HepG2 (cell line): ENCODE results near the gene UFL1. TPM values are rescaled to one million over a fixed set of nuclear protein-coding genes. Genes with fewer than 3 reads are reported as not detected.

Experiments
- AHDC1 ChIP-seq: sonication (generic); formaldehyde crosslinking; IDR thresholded peaks from 2 replicates; pipeline ENCODE4 v1.5.1; 2020; ENCODE audit warnings: mild to moderate bottlenecking, missing genetic modification reagents, borderline replicate concordance
- BRF2 ChIP-seq: sonication (generic); formaldehyde crosslinking; IDR thresholded peaks from 2 replicates; pipeline ENCODE4 v1.8.1; 2022; ENCODE audit warnings: mild to moderate bottlenecking, missing genetic modification reagents
- GLMP ChIP-seq: sonication (generic); formaldehyde crosslinking; IDR thresholded peaks from 2 replicates; pipeline ENCODE4 v1.9.0; 2021; ENCODE audit warnings: missing genetic modification reagents, mild to moderate bottlenecking, borderline replicate concordance
- HMG20A ChIP-seq: IDR thresholded peaks from 2 replicates; pipeline ENCODE4 v1.6.1; 2016; ENCODE audit warnings: borderline replicate concordance
- HNF4G ChIP-seq, 2 experiments: sonication (generic) in 1 of 2; formaldehyde crosslinking in 1 of 2; IDR thresholded peaks; 2 replicates each; pipeline versions ENCODE4 v1.4.0 to v1.6.1; 2011 to 2020; ENCODE audit warnings: borderline replicate concordance in 2 of 2, low read depth in 2 of 2, mild to moderate bottlenecking in 2 of 2, low read length in 1 of 2, missing genetic modification reagents in 1 of 2, moderate library complexity in 1 of 2
- IKZF5 ChIP-seq: IDR thresholded peaks from 2 replicates; pipeline ENCODE4 v1.6.1; 2018; ENCODE audit warnings: missing genetic modification reagents, mild to moderate bottlenecking, missing compliant biosample characterization
- KLF13 ChIP-seq: sonication (generic); formaldehyde crosslinking; IDR thresholded peaks from 2 replicates; pipeline ENCODE4 v1.4.0; 2020; ENCODE audit warnings: mild to moderate bottlenecking, missing genetic modification reagents
- NFYC ChIP-seq: IDR thresholded peaks from 2 replicates; pipeline ENCODE4 v1.6.1; 2016; ENCODE audit warnings: missing genetic modification reagents, missing compliant biosample characterization
- NR2F6 ChIP-seq, 2 experiments: IDR thresholded peaks; 2 replicates each; pipeline ENCODE4 v1.6.1; 2016; ENCODE audit warnings: antibody characterized with exemption in 1 of 2, mild to moderate bottlenecking in 1 of 2
- SNAI1 ChIP-seq: sonication (generic); formaldehyde crosslinking; IDR thresholded peaks from 2 replicates; pipeline ENCODE4 v1.5.0; 2020; ENCODE audit warnings: mild to moderate bottlenecking, missing genetic modification reagents, borderline replicate concordance
- SRY ChIP-seq: sonication (generic); formaldehyde crosslinking; IDR thresholded peaks from 2 replicates; pipeline ENCODE4 v1.8.0; 2022; ENCODE audit warnings: mild to moderate bottlenecking, missing genetic modification reagents
- TRIM22 ChIP-seq: fragments of 450-650 bp; IDR thresholded peaks from 2 replicates; pipeline ENCODE4 v1.6.1; 2017
- ZBTB2 ChIP-seq: sonication (generic); formaldehyde crosslinking; IDR thresholded peaks from 2 replicates; pipeline ENCODE4 v1.8.0; 2022; ENCODE audit warnings: low read depth, missing genetic modification reagents
- ZNF230 ChIP-seq: sonication (generic); formaldehyde crosslinking; IDR thresholded peaks from 2 replicates; pipeline ENCODE4 v1.4.0; 2020; ENCODE audit warnings: mild to moderate bottlenecking, missing genetic modification reagents
- ZNF331 ChIP-seq: sonication (generic); formaldehyde crosslinking; IDR thresholded peaks from 2 replicates; pipeline ENCODE4 v1.4.0; 2020; ENCODE audit warnings: missing genetic modification reagents
- polyA plus RNA-seq, 8 experiments: library from polyadenylated mRNA; depleted of rRNA in 3 of 8; stranded (reverse) in 7 of 8; unstranded in 1 of 8; fragments of >200 nt; fragmentation: Illumina TruSeq in 4 of 8; extraction: Trizol in 4 of 8; gene quantifications; 2 replicates each; pipeline versions ENCODE4 v1.2.1 to v1.2.3, GENCODE V29; 2011 to 2016; ENCODE audit warnings: low read depth in 4 of 8, missing spikeins in 1 of 8, mixed read lengths in 1 of 8; ENCODE audit not compliant: insufficient read depth in 1 of 8
- total RNA-seq, 5 experiments: library from RNA; depleted of rRNA; stranded (reverse); fragments of >200 nt; fragmentation: Illumina TruSeq; extraction: Trizol; gene quantifications; 2 replicates each; pipeline ENCODE4 v1.2.3, GENCODE V29; 2016; ENCODE audit warnings: low read depth in 1 of 5

The UFL1 gene
- total and polyA plus RNA-seq, 2 of the 13 experiments (the other 11 are each of a cell fraction or from before 2014, with no cell fraction given) = 8.8 to 24.7 TPM

- TF ChIP-seq AHDC1 (CRISPR knock-in tag) = peak; percentile 61; the same call in 1 of the 2 replicates
- no peak; the same call in 1 of the 2 replicates for TF ChIP-seq NFYC
- peak; percentile 80 for TF ChIP-seq ZNF331 (CRISPR knock-in tag)
- no peak for TF ChIP-seq SNAI1 (CRISPR knock-in tag)
- TF ChIP-seq SRY (CRISPR knock-in tag) = peak; percentile 91
- no peak for TF ChIP-seq TRIM22
- peak; percentile 51; the same call in 1 of the 2 replicates for TF ChIP-seq IKZF5 (CRISPR knock-in tag)
- no peak for TF ChIP-seq HMG20A
- peak; percentile 36 for TF ChIP-seq NR2F6 (IDR thresholded peaks at IDR 0.05)
- no peak for TF ChIP-seq NR2F6 (CRISPR knock-in tag; IDR thresholded peaks at IDR 0.05)
- peak; percentile 38; the same call in 1 of the 2 replicates for TF ChIP-seq HNF4G (IDR thresholded peaks at IDR 0.05; ENCODE audit: borderline replicate concordance, low read depth, low read length)
- no peak; the same call in 1 of the 2 replicates for TF ChIP-seq HNF4G (CRISPR knock-in tag; IDR thresholded peaks at IDR 0.05; ENCODE audit: borderline replicate concordance, low read depth)
- TF ChIP-seq GLMP (CRISPR knock-in tag) = no peak
- TF ChIP-seq KLF13 = no peak
- peak; percentile 78; the same call in 1 of the 2 replicates for TF ChIP-seq ZNF230
- no peak for TF ChIP-seq ZBTB2 (CRISPR knock-in tag)
- TF ChIP-seq BRF2 (CRISPR knock-in tag) = no peak
These were observed at the start of gene UFL1 (continued) for GRCh38 chr6:96521644-96522464.
